HG02938 (cell line): ENCODE measurements around the gene SLIT3.
"Not testable (repeated sequence)": the region's sequence is repeated elsewhere in the genome, so short reads cannot be mapped to it uniquely, and the experiment has no call there.

ENCODE experiments used
- ATAC-seq: cut with Tn5 transposase; IDR thresholded peaks from one replicate; pipeline ENCODE4 v1.9.1; 2021; ENCODE audit warnings: mild to moderate bottlenecking, moderate library complexity; ENCODE audit not compliant: unreplicated experiment

Gene SLIT3

GRCh38 chr5:169151051-169151805 lies 149.7 kb downstream of the SLIT3 start:
- ATAC-seq = no peak

GRCh38 chr5:169150108-169150507 lies 150.8 kb downstream of the SLIT3 start:
- no peak for ATAC-seq

- ATAC-seq = no peak
Measured at GRCh38 chr5:169149317-169149716, 151.6 kb downstream of the SLIT3 start.

- ATAC-seq = no peak
Measured at GRCh38 chr5:169148138-169148740, 152.7 kb downstream of the SLIT3 start.

- ATAC-seq = no peak
Measured at GRCh38 chr5:169147534-169147933, 153.4 kb downstream of the SLIT3 start.

DNA sequence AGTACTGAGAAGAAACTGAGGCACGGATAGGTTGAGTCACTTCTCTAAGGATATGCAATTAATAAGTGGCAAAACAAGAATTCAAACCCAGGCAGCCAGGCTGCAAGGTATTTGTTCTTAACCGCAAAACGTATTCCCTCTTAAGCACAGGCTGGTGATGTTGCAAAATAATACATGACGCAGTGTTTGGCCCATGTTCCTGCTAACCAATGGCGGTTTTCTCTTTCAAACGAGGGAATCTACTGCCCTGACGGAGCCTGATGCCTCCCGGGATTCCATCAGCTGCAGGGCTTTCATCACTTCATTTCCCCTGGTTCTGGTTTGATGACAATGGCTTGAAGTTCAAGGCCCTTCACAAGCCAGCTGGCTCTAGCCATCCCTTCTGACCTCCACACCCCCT lies 154.8 kb downstream of the SLIT3 start:
- ATAC-seq = no peak

GRCh38 chr5:169142264-169142970 lies 158.5 kb downstream of the SLIT3 start:
- no peak for ATAC-seq

- ATAC-seq = not testable (repeated sequence)
Measured at GRCh38 chr5:169140215-169140614, 160.7 kb downstream of the SLIT3 start.

- no peak for ATAC-seq
Measured at GRCh38 chr5:169139480-169140050, 161.4 kb downstream of the SLIT3 start.

DNA sequence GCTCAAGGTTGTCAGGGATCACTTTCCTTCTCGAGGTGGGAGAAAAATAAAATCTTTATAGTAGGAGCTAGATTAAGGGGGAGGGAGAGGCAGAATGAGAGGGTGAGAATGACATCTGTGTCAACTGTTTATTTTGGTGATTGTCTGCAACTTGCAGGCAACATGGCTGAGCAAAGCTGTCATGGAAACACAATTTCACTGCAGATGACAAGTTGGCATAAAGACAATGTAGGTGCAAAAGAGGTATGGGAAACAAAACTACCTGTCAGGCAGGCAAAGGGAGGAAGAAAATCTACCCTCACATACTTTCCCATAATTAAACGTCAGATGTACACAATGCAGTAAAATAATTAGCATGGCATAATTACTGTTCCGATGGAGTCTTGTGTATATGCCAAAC lies 167.4 kb downstream of the SLIT3 start:
- ATAC-seq = no peak

DNA sequence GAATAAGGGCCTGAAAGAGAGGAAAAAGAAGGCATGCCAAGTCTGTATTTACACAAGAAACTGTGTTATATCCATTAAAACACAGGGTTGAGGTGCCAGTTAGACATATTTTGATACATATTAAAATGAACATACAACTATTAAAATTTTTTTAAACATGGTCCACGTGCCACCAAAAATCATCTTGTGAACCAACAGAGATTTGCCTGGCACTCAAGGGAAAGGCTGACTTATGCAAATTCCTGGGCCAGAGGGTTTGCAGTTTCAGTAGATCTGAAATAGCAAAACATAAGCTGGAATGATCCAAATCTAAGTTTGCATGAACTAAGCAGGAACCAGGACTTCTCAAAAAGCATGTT lies 168.7 kb downstream of the SLIT3 start:
- no peak for ATAC-seq

DNA sequence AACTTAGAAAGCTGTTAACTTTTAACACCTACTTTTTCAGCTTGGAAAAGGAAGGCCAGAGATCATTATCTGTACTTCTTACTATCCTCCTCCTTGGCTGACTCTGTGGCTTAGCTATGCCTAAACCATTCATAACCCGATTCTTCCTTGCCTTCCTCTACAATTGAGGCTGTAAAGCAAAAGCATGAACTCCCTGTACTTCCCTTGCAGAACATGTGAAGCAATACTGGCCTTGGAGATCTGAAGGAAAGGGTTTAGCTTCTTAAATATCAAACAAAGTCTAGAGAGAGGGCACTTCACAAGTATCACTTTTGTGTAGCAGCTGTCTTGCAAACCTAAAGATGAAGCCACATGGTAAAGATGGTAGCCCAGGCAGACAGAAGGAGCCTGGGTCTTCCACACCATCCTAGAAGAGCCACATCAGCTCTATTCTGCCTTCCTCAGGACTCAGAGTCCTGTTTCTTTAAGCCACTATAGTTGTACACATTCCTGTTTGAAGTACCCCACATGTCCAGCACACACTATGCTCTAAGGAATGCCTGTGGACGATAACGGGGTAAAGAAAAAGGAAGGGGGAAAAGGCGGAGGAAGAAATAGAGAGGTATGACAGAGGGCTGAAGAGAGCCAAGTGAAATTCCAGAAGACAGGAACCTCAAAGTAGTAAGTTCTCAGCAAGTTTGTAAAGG lies 169.2 kb downstream of the SLIT3 start:
- ATAC-seq = no peak

DNA sequence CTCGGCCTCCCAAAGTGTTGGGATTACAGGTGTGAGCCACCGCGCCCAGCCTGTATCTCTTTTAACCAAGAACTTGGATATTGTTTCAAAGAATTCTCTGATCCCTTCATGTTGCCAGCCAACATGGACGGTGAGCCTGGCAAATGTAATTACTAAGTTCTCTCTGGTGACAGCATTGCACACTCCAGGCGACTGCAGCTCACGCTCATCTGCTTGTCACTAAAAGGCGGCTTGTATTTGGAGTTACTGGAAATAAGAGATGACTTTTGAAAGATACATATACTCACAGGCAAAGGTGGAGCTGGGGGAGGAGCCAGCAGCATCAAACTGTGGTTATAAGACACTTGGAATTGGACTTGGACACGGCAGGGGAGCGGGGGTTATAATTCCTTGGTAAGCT lies 172.3 kb downstream of the SLIT3 start:
- no peak for ATAC-seq

- ATAC-seq = no peak
Measured at GRCh38 chr5:169127431-169127830, 173.5 kb downstream of the SLIT3 start.

DNA sequence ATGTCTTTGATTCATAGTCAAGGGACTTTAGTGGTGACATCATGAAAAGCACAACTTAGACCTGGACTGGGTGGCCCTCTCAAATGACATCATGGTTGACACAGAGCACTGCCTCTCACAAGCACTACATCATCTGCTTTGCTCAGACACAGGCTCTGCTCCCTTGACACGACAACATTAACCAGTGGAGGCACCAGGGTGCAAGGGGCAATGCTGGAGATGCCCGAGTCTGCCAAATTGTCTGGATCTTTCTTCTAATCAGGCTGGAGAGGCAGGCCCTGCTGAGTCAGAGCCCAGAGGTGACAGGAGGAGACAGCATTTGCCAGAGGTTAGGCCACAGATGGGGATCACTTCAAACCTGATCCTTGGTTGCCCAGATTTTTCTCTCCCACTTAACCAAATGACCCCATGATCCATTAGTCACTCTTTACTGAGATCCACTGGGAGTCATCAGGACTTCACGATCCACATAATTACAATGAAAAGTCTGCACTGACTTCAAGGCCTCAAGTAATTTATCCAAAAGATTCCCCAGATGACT lies 174.4 kb downstream of the SLIT3 start:
- ATAC-seq = no peak

DNA sequence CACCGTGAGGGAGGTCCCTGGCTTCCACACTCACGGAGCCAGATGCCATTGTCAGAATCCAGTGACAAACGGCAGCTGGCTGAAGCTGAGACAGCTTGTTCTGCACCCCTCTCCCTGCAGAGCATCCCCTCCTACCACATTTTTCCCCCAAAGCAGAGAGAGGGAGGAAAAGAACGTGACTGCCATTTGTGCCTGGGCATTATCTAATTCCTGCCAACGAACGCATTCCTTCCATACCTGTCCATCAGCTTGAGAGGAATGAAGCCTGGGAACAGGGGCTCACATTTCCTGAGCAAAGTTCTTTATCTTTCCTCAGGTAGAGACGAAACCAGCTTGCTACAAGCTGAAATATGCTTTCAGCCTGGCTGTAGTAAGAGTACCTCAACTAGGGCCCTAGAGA lies 175.4 kb downstream of the SLIT3 start:
- ATAC-seq = no peak

DNA sequence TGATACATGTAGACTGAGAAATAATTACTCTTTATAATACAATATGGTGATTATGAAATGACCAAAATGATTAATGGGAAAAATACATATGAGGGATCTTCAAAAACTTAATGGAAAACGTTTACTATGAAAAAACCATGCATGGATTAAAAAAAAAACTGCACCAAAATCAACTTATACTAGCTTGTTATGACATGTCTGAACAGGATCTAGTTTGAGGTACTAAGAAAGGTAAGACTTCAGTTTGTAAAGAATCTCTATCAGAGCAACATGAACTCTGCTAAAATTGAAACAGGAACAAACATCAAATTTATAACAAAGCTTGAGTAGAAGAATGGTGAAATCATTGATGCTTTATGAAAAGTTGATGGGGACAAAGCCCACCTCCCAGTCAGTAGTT lies 178.0 kb downstream of the SLIT3 start:
- ATAC-seq = no peak

- no peak for ATAC-seq
Measured at GRCh38 chr5:169121630-169122420, 179.1 kb downstream of the SLIT3 start.

DNA sequence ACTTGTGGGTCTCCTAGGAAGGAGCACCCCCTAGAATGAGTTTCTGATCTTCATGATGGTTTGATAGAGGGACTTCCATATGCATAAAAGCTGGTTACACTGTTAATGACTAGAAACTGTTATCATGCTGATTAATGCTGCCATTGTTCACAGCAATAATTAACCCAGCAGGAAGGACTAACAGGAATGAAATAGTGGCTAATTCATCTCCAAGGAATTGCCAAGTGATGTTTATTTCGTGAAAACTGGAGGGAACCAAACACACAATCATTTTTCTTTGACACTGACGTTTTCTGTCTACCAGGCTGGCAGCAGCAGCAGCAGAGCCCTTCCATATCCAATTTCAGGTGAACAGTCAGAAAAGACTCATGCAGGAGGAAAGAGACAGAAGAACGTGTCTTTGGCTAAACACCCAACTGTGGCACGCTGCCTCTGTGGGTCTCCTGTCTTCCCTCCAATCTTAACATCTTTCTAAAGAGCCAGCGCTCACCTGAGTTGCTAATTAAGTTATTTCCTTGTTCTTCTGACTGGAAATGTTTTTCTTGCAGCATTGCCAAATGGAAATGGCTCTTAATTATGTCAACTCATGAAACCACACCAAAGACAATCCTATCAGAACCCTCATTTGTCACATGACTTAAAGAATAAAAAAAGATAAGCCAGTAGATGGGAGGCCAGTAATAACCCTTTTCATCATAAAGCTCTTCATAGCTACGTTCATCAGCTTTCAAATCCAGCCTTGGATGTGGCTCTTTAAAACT lies 181.5 kb downstream of the SLIT3 start:
- no peak for ATAC-seq
